Endodermal cell (in vitro differentiated cells): ENCODE results near the gene HDAC4. TPM values are rescaled to one million over a fixed set of nuclear protein-coding genes. Genes with fewer than 3 reads are reported as not detected.

ENCODE experiments used
- DNase-seq: peaks from one replicate; pipeline ENCODE4 v3.0.0-alpha.2; 2017
- H3K27ac ChIP-seq: 2 replicates; pipeline ENCODE4 v1.5.1; 2013; ENCODE audit warnings: mild to moderate bottlenecking, low read depth, low read length, moderate library complexity
- H3K27me3 ChIP-seq: 2 replicates; pipeline ENCODE4 v1.6.1; 2013; ENCODE audit warnings: mild to moderate bottlenecking, low read length, moderate library complexity; ENCODE audit not compliant: insufficient read depth, control insufficient read depth, poor library complexity, severe bottlenecking
- H3K36me3 ChIP-seq: 2 replicates; pipeline ENCODE4 v1.7.0; 2013; ENCODE audit warnings: mild to moderate bottlenecking, low read length, moderate library complexity; ENCODE audit not compliant: control insufficient read depth, insufficient read depth
- H3K4me1 ChIP-seq: one replicate; pipeline ENCODE4 v1.7.0; 2013; ENCODE audit warnings: low read length; ENCODE audit not compliant: control insufficient read depth, insufficient read depth
- H3K4me3 ChIP-seq: 2 replicates; pipeline ENCODE4 v1.5.1; 2013; ENCODE audit warnings: mild to moderate bottlenecking, low read length, moderate library complexity
- H3K9ac ChIP-seq: 2 replicates; pipeline ENCODE4 v1.6.1; 2013; ENCODE audit warnings: mild to moderate bottlenecking, low read length, moderate library complexity; ENCODE audit not compliant: poor library complexity, severe bottlenecking; ENCODE audit errors: extremely low read depth
- H3K9me3 ChIP-seq: 2 replicates; pipeline ENCODE4 v1.6.1; 2013; ENCODE audit warnings: mild to moderate bottlenecking, low read length, moderate library complexity; ENCODE audit not compliant: control insufficient read depth
- H3K27ac Mint-ChIP-seq: 2 replicates; pipeline ENCODE4 v1.8.0; 2020; ENCODE audit warnings: mixed read lengths
- H3K27me3 Mint-ChIP-seq: 2 replicates; pipeline ENCODE4 v1.8.0; 2021; ENCODE audit warnings: mild to moderate bottlenecking, mixed read lengths; ENCODE audit not compliant: insufficient read depth
- H3K36me3 Mint-ChIP-seq: 2 replicates; pipeline ENCODE4 v1.8.0; 2020; ENCODE audit warnings: low read depth, mixed read lengths
- H3K4me1 Mint-ChIP-seq: 2 replicates; pipeline ENCODE4 v1.8.0; 2020; ENCODE audit warnings: mixed read lengths
- H3K4me3 Mint-ChIP-seq: 2 replicates; pipeline ENCODE4 v1.8.0; 2020; ENCODE audit warnings: mild to moderate bottlenecking, moderate library complexity, mixed read lengths
- H3K9me3 Mint-ChIP-seq: 2 replicates; pipeline ENCODE4 v1.8.0; 2020; ENCODE audit warnings: mild to moderate bottlenecking, mixed read lengths
- WGBS, 2 experiments: methylation state at CpG; one replicate each; pipeline versions ENCODE4 v1.1.5 to v1.1.7; 2013; ENCODE audit warnings: missing lambda C conversion rate in 2 of 2, mixed read lengths in 1 of 2; ENCODE audit not compliant: insufficient coverage in 1 of 2, insufficient read length in 1 of 2; 5-methylcytosine and 5-hydroxymethylcytosine counted together
- total RNA-seq, 2 donors: library from RNA; stranded (reverse); fragmentation: NEBNext Ultra II Directional in 1 of 2; extraction: Animal tissue kit (Norgen Biotek cat#: 25700) in 1 of 2; gene quantifications; 2 replicates in 1 of 2; 3 replicates in 1 of 2; pipeline ENCODE4 v1.2.1, GENCODE V29; 2021
- TF ChIP-seq, protein P1 (sequence below): fragments of 200-600 bp; sonication (generic); conservative IDR thresholded peaks from 2 replicates; pipeline ENCODE4 v1.5.0; 2021; ENCODE audit warnings: antibody characterized with exemption, mild to moderate bottlenecking

HDAC4 gene
- total RNA-seq, 2 donors from 2014 or later: 45.7 to 51.2 TPM

DNA sequence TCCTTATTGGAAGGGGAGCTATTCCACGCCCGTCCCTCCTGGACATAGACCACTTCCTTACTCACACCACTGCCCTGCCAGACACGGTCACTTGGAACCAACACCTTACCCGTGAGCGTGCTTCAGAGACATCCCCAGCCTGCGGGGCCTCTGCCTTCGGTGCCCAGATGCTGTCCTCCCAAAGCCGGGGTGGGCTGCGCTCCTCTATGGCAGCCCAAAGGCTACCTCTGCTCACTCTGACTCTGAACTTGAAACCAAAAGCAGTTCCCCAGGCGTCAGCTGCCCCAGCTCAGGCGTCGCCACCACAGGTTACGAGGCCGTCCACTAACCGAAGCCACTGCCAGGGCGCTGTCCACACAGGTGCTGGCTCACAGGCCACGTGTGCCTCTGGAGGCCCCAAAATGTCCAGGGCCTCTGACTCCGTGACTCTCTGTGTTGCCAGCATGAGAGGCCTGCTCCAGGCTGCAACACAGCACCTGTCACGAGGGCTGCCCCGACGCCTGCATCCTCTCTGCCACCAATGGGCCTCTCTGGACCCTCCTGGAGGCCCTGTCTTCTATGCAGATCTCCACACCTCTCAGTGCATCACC, 23.8 kb downstream of the HDAC4 start:
- TF ChIP-seq, protein P1, sequence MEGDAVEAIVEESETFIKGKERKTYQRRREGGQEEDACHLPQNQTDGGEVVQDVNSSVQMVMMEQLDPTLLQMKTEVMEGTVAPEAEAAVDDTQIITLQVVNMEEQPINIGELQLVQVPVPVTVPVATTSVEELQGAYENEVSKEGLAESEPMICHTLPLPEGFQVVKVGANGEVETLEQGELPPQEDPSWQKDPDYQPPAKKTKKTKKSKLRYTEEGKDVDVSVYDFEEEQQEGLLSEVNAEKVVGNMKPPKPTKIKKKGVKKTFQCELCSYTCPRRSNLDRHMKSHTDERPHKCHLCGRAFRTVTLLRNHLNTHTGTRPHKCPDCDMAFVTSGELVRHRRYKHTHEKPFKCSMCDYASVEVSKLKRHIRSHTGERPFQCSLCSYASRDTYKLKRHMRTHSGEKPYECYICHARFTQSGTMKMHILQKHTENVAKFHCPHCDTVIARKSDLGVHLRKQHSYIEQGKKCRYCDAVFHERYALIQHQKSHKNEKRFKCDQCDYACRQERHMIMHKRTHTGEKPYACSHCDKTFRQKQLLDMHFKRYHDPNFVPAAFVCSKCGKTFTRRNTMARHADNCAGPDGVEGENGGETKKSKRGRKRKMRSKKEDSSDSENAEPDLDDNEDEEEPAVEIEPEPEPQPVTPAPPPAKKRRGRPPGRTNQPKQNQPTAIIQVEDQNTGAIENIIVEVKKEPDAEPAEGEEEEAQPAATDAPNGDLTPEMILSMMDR: no peak
- H3K27me3 Mint-ChIP-seq: no peaks in the 10 kb centered on the region
- Histone ChIP-seq H3K9me3 (no peaks in the 10 kb centered on the region), H3K36me3 (peaks cover 5% of the 10 kb centered on the region), H3K27me3 (no peaks in the 10 kb centered on the region), H3K27ac (no peak overlapping the region), H3K4me1 (no peaks in the 10 kb centered on the region), H3K9ac (no peak overlapping the region), H3K4me3 (no peak overlapping the region)
- H3K9me3 Mint-ChIP-seq: no peaks in the 10 kb centered on the region
- H3K27ac Mint-ChIP-seq: peak overlapping the region; percentile 58
- H3K36me3 Mint-ChIP-seq: peaks cover 4% of the 10 kb centered on the region
- WGBS, 2 experiments: 95 to 97% methylated on average over 13 to 21 of the region's 21 CpGs
- peaks cover 9% of the 10 kb centered on the region for H3K4me1 Mint-ChIP-seq
- peak; percentile 34 for DNase-seq
- no peak overlapping the region for H3K4me3 Mint-ChIP-seq

DNA sequence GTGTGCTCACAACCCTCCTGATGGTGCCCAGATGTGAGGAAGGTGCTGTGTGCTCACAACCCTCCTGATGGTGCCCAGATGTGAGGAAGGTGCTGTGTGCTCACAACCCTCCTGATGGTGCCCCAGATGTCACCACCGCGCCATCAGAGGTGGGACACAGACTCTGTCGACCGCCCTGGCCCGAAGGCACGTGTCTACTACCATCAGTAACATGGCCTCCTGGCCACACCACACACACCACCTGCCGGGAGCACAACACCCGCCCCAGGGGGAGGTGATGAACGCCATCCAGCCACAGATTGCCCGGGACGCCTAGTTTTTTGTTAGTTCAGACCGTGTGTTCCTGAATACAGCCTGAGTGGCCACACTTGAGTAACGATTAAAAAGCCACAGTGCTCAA, 24.5 kb downstream of the HDAC4 start:
- 93 to 98% methylated on average over 6 to 13 of the region's 13 CpGs for WGBS, 2 experiments
- Mint-ChIP-seq H3K36me3 (peaks cover 4% of the 10 kb centered on the region), H3K4me3 (no peak overlapping the region)

DNA sequence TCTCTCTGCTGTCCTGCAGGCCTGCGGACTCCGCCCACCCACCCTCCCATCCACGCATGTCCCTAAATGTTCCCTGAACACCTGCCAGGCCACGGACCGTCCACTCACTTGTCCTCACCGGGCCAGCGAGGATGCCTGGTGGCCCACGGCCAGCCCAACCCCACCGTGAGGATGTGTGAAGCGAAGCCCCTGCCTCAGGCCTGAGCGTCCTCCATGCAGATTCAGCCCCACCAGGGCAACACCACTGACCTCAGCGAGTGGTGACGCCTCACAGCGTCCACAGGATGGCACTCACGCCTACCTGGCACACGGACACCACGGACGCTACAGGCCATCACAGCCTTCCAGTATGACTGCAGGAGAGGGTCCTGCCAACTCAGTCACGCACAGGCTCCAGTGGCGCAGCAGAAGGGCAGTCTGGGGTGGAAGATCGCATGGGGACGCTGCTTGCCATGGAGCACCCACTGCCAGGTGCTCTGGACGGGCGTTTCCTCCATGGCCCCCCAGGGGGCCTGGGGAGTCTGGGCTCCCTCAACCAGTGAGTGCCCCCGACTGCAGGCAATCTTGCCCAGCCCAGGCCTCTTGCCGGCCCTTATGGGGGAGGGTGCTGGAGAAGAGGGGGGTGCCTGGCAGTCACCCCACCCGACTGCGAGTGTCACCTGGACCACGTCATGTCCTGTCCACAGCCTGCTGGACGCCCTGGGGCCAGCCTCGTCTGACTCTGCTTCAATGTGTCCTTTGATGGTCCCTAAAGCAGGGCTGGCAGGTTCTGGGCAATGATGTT, 25.4 kb downstream of the HDAC4 start:
- TF ChIP-seq, protein P1: peak; percentile 44
- no peaks in the 10 kb centered on the region for H3K9me3 Mint-ChIP-seq
- DNase-seq: peak; percentile 66
- Histone ChIP-seq H3K4me1 (no peaks in the 10 kb centered on the region), H3K9ac (no peak overlapping the region), H3K36me3 (peaks cover 5% of the 10 kb centered on the region), H3K4me3 (no peak overlapping the region), H3K9me3 (no peaks in the 10 kb centered on the region), H3K27ac (no peak overlapping the region), H3K27me3 (no peaks in the 10 kb centered on the region)
- no peaks in the 10 kb centered on the region for H3K4me1 Mint-ChIP-seq
- no peak overlapping the region for H3K4me3 Mint-ChIP-seq
- peaks cover 4% of the 10 kb centered on the region for H3K36me3 Mint-ChIP-seq
- H3K27me3 Mint-ChIP-seq: no peaks in the 10 kb centered on the region
- H3K27ac Mint-ChIP-seq: no peak overlapping the region
- 91 to 96% methylated on average over 16 to 31 of the region's 31 CpGs for WGBS, 2 experiments

More for the DNA sequence above, 24.5 kb downstream of the HDAC4 start:
- no peaks in the 10 kb centered on the region for H3K27me3 Mint-ChIP-seq
- no peak for DNase-seq
- peaks cover 5% of the 10 kb centered on the region for H3K4me1 Mint-ChIP-seq
- TF ChIP-seq, protein P1: no peak
- H3K9ac ChIP-seq: no peak overlapping the region
- H3K27ac ChIP-seq: no peak overlapping the region
- H3K36me3 ChIP-seq: peaks cover 5% of the 10 kb centered on the region
- no peaks in the 10 kb centered on the region for H3K4me1 ChIP-seq
- no peaks in the 10 kb centered on the region for H3K9me3 ChIP-seq
- no peak overlapping the region for H3K4me3 ChIP-seq
- H3K9me3 Mint-ChIP-seq: no peaks in the 10 kb centered on the region
- H3K27me3 ChIP-seq: no peaks in the 10 kb centered on the region
- H3K27ac Mint-ChIP-seq: no peak overlapping the region
